Activated gamma-delta T cell treated with Interleukin-2 at 50 U/mL for 16 hours (primary cell): Measurements from ENCODE around the gene TMEM178B.
"Not testable (repeated sequence)": the region's sequence is repeated elsewhere in the genome, so short reads cannot be mapped to it uniquely, and the experiment has no call there.

Experiments
- DNase-seq: peaks from one replicate; pipeline ENCODE4 v3.0.0-alpha.2; 2020

TMEM178B gene

DNA sequence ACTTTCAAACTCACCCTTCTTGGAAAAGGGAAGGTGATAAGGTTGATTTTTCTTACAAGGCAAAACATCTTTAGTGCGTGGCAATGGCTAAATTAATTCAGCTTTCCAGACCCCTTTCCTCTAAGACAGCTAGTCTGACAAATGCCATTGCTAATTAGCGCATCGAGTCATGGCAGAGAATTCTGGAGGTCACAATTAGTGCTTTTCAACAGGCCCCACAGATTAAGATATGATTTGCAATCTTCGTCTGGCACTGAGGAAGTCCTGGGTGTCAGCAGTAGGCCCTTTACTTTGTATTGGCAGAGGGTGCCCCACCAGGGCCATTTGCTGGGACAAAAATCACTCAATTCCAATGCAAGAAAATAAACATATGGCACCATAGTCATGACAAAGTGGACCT lies 288.1 kb downstream of the TMEM178B start:
- no peak for DNase-seq

- DNase-seq: no peak
Observed at GRCh38 chr7:141362580-141363435, 288.9 kb downstream of the TMEM178B start.

GRCh38 chr7:141363748-141364147 lies 289.9 kb downstream of the TMEM178B start:
- DNase-seq: no peak

DNA sequence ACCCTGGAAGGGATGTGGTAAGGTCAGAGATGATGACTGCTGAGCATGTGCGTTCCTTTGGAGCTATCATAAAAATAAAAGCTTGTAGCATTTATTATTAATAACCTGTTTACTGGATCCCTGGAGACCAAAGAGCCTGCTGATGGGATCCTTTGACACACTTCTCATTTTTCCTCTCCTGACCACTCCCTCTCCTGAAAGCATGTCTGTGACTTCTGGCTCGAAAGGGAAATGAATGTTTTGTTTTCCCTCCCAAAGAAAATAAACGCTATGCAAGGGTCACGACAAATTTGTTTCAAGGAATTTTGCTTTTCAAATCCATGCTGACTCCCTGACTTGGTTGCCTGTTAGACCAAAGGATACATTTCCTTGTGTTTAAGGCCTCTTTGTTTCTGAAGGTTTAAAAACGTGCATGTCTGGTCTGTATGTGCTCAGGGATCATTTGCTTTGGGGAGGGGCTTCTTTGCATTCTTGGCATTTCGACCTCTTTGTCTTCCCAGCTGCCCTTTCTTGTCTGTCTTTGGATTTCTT lies 292.3 kb downstream of the TMEM178B start:
- no peak for DNase-seq

DNA sequence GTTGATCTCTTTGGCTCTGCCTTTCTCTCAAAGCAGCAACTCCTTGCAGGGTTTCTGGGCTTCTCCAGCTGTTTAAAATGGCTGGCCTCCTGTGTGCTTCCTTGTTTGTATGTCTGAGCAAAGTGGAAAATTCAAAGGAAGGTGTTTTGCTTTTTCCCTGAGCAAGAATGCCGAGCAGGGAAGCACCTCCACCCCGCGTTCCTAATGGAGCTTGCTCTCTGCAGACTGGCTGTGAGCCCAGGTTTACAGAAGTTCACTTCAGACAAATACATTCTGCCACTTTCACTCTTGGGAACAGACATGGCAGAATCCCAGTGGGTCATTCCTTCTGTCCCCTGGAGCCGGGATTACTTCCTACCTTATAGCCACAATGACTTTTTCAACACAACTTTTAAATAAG lies 295.6 kb downstream of the TMEM178B start:
- DNase-seq: no peak

DNA sequence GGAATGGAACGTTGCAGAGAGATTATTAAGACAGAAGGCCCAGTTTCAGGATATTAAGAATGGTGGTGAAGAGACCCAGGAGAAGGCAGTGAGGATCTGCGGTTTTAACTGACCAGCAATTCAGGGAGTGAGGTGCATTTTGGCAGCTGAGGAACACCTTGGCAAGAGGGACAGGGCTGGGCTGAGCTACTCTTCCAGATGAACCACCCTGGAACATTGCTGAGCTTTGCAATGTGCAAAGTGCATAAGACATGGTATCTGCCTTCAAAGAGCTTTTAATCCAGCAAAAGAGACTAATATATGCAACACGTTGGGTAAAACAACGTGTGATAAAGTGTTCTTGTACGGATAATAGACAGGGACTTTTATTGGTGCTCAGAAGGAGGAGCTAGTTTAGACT lies 296.3 kb downstream of the TMEM178B start:
- no peak for DNase-seq

GRCh38 chr7:141370650-141371049 lies 296.8 kb downstream of the TMEM178B start:
- no peak for DNase-seq

DNA sequence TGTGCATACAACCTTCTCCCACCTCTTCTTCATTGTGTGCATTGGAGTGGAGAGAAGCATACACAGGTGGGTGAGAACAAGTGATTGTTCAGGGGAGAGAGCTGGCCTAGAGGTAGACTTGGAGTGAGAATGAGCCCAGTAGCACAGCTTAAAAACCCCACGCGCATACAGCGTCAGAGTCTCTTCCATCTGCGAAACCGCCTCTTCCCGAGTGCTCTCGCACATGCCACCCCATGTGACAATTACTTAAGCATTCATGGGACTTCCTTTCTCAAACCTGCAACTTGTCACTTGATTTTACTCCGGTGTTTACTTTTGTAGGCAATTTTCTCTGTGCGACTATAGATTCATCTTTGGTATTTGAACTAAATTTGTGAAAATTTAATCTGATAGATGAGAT lies 300.6 kb downstream of the TMEM178B start:
- no peak for DNase-seq

- DNase-seq: no peak
Observed at GRCh38 chr7:141375442-141375841, 301.6 kb downstream of the TMEM178B start.

GRCh38 chr7:141377906-141378305 lies 304.0 kb downstream of the TMEM178B start:
- DNase-seq: no peak

DNA sequence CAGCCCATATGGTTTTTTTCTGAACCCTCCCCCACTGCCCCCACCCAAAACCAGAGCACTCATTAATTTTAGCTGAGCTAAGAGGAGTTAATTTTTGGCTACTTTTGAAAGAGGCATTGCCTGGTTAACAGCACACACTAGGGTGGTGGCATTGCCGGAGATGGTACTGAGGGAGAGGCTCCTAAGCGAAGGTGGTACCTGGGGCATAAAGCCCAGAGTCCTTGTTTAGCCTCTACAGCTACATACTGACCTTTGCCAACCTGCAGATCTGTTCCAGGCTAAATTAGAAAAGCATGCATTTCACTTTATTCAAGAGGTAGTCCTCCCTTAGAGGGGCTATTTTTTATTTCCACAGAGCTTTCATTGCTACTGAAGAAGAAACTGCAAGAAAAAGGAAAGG lies 304.5 kb downstream of the TMEM178B start:
- no peak for DNase-seq

DNA sequence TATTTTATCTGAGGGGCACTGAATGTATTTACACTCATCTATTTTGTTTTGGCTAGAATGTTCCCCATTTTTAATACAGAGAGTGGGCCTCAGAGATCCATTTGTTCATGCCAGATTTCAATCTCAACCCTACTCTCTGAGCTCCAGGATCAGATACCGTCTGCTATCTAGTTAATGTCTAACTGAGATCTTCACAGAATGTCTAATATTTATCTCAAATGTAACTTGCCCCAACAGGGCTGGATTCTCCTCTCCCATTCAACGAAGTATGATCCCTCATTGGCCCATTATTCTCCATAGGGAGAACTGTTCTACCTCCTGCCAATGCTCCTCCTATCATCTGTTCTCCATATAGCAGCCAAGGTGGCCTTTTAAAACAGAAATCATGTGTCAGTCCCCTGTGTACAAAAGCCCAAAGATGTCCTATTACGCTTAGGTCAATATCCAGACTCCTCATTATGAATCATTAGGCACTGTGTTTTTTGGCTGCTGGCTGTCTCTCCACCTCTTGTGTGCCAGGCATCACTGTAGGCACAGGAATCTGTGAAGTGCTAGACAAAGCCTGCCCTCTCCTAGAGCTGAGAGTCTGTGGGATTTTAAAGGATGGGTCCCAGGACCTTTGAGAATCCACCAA lies 308.0 kb downstream of the TMEM178B start:
- DNase-seq: no peak

GRCh38 chr7:141383356-141383755 lies 309.5 kb downstream of the TMEM178B start:
- not testable (repeated sequence) for DNase-seq

DNA sequence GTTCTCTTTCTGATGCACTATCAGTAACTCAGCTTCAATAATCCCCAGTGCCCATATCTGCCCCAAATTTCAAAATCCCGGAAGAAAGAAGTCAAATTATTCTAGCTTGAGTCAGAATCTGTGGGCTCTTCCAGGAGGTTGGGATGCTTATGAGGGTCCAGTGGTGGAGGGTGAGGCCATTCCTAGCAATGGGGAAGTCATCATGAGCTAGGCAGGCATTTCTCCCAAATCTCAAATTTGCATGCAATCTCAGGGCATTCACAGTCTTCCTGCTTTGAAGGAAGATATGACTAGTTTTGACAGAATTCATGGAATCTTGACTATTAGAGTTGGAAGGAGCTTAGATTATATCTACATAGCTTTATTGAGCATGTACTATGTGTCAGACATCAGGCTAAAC lies 313.0 kb downstream of the TMEM178B start:
- DNase-seq: no peak

GRCh38 chr7:141387521-141388217 lies 313.8 kb downstream of the TMEM178B start:
- DNase-seq: no peak

DNA sequence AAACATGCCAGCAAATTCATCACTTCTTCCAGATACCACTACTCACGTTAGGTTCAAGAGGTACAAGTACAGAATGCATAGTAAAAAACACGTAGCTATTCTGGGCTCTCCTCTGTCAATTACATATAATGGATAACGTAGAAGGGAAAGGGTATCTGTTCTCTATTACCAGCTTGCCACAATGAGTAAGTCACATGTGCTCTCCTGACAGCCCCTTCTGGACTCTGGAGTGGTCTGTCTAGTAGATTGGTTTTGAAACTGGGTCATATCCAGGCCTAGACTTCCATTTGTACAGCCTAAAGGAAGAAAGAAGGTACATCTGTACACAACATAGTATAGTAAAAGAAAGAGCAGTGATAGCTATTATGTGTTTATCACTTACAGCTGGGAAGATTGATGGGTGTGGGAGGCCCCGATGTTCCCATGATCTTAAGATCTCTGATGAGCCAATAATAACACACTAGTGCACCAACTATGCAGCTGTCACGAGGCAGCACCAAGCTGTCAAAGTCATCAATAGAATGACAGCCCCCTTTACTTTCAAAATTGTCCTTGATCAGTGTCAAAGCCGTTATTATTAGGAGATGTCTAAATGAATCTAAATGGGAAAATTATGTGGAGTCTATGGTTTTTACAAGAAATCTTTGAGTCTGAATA lies 315.4 kb downstream of the TMEM178B start:
- DNase-seq: no peak

DNA sequence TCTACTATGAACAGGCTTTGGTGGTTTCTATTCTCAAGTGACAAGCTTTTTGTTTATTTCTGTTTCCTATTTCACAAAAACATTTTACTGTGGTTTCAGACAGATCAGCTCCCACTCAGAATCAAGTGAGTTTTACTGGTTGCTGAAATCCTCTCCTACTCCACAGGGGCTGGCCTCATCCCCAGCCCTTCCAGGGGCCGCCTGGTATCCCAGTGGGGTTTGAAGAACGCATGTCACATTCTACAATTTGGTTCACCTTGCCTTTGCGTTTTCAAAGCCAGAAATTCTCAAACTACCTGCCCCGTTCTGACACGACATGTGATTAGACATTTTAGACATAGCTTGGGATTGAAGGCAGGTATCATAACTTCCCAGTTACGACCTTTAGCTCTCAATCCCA lies 316.5 kb downstream of the TMEM178B start:
- DNase-seq: no peak

GRCh38 chr7:141393056-141393455 lies 319.2 kb downstream of the TMEM178B start:
- no peak for DNase-seq

- no peak for DNase-seq
Observed at GRCh38 chr7:141397236-141398163, 323.6 kb downstream of the TMEM178B start.

DNA sequence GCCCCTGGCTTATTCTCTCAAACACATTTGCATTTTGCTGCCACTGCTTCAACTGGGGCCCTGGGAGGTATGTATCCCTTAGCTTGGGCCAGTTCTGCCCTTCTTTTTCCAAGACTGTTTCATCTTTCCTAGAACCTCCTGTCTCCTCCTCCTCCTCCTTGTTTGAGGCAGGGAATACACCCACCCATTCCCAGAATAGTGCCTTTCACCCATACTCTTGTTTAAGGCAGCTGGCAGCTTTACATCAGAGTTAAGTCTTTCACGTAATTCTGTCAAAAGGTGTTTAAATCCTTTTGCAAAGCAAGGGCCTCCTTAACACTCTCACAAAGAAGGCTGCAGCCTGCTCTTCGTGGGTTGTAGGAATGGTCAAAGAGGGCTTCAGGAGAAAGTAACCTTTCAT lies 326.5 kb downstream of the TMEM178B start:
- DNase-seq: no peak

- no peak for DNase-seq
Observed at GRCh38 chr7:141402277-141402996, 328.6 kb downstream of the TMEM178B start.
